ENCODE measurements around the gene BTAF1.

The BTAF1 gene

DNA sequence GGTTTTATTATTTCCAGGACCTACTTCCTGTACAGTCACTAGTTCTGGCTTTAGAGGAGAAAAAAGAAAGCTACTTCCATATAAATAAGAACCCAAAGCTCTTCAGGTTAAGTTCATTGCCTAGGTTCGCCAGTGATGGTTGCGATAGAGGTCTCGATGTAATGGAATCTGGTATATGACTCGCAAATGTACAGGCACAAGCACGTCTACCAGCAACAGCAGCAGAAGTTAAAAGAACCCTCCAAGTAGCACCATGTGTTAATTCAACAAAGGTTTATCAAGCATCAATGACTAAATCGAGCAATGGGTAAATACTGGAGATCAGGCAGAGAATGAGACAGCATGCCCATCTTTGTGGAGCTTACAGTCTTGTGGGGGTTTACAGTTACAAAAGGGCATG, 155.4 kb downstream of the BTAF1 start:
- Histone ChIP-seq H3K79me2 (ENCODE audit: control insufficient read depth, low read length) (no peaks in the 10 kb centered on the region), H3K9me2 (replicated peaks; ENCODE audit: control insufficient read depth, low read length) (no peaks in the 10 kb centered on the region), H3K4me2 (ENCODE audit: low read length) (no peak overlapping the region), H3K36me3 (ENCODE audit: control insufficient read depth, low read length) (no peaks in the 10 kb centered on the region), H3F3A (ENCODE audit: control insufficient read depth, insufficient read depth) (no peaks in the 10 kb centered on the region), H3K4me3 (ENCODE audit: low read length) (no peak overlapping the region), H3K9me3 (ENCODE audit: control insufficient read depth, insufficient read depth, low read length) (no peaks in the 10 kb centered on the region), H3K4me1 (ENCODE audit: control insufficient read depth, low read length) (no peaks in the 10 kb centered on the region), H3K27ac (ENCODE audit: low read depth, low read length) (no peak overlapping the region), H3K27me3 (ENCODE audit: control insufficient read depth, low read length) (no peaks in the 10 kb centered on the region), H4K20me1 (ENCODE audit: control insufficient read depth, insufficient read depth, low read depth, low read length) (no peaks in the 10 kb centered on the region)
- TF ChIP-seq, protein P1, sequence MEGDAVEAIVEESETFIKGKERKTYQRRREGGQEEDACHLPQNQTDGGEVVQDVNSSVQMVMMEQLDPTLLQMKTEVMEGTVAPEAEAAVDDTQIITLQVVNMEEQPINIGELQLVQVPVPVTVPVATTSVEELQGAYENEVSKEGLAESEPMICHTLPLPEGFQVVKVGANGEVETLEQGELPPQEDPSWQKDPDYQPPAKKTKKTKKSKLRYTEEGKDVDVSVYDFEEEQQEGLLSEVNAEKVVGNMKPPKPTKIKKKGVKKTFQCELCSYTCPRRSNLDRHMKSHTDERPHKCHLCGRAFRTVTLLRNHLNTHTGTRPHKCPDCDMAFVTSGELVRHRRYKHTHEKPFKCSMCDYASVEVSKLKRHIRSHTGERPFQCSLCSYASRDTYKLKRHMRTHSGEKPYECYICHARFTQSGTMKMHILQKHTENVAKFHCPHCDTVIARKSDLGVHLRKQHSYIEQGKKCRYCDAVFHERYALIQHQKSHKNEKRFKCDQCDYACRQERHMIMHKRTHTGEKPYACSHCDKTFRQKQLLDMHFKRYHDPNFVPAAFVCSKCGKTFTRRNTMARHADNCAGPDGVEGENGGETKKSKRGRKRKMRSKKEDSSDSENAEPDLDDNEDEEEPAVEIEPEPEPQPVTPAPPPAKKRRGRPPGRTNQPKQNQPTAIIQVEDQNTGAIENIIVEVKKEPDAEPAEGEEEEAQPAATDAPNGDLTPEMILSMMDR (IDR thresholded peaks at IDR 0.05; ENCODE audit: low read depth, low read length, poor library complexity, severe bottlenecking) = no peak
- no peak for TF ChIP-seq EZH2phosphoT487 (IDR thresholded peaks at IDR 0.05; ENCODE audit: borderline replicate concordance, low read length)

All from DOHH2 (cell line).